Measurements from ENCODE around the gene OR2T5.
"Not testable (repeated sequence)": the region's sequence is repeated elsewhere in the genome, so short reads cannot be mapped to it uniquely, and the experiment has no call there.

Gene OR2T5

GRCh38 chr1:248507773-248508172, 19.4 kb downstream of the OR2T5 start, which contains the start of gene OR2G6:
TSS of gene OR2G6 (plus strand) at chr1:248508073. CDS start at chr1:248521647, 13,574 bp downstream.
- DNase-seq = not testable (repeated sequence)

GRCh38 chr1:248510217-248510616, 21.8 kb downstream of the OR2T5 start:
- not testable (repeated sequence) for DNase-seq

- DNase-seq = no peak
Observed at GRCh38 chr1:248521856-248522255, 33.5 kb downstream of the OR2T5 start.

GRCh38 chr1:248537449-248537848, 49.1 kb downstream of the OR2T5 start:
- not testable (repeated sequence) for DNase-seq

All from stimulated activated CD4-positive, alpha-beta T cell treated with anti-CD3 and anti-CD28 coated beads, Interleukin-2, amount 100 ng/mL, for 24 hours (primary cell).